ENCODE measurements around the gene SIL1. TPM values are rescaled to one million over a fixed set of nuclear protein-coding genes. Genes with fewer than 3 reads are reported as not detected.

Gene SIL1
- polyA plus RNA-seq, 1 experiment, result 90.5 TPM

GRCh38 chr5:138953387-138954256 lies 244.5 kb downstream of the SIL1 start:
- H3K27me3 ChIP-seq (ENCODE audit: control insufficient read depth, insufficient read depth, low read length), result no peaks in the 10 kb centered on the region
- no peak overlapping the region for H3K4me3 ChIP-seq (ENCODE audit: low read depth, low read length)
- POLR2A ChIA-PET, result interaction anchor here (0.6 to 0.7 kb wide), 2 partner anchors 315 to 411 kb away, joined by 3 read pairs; partner anchors contain the start of gene ETF1
- CTCF ChIA-PET, result no interaction called here
- TF ChIP-seq, protein P1, sequence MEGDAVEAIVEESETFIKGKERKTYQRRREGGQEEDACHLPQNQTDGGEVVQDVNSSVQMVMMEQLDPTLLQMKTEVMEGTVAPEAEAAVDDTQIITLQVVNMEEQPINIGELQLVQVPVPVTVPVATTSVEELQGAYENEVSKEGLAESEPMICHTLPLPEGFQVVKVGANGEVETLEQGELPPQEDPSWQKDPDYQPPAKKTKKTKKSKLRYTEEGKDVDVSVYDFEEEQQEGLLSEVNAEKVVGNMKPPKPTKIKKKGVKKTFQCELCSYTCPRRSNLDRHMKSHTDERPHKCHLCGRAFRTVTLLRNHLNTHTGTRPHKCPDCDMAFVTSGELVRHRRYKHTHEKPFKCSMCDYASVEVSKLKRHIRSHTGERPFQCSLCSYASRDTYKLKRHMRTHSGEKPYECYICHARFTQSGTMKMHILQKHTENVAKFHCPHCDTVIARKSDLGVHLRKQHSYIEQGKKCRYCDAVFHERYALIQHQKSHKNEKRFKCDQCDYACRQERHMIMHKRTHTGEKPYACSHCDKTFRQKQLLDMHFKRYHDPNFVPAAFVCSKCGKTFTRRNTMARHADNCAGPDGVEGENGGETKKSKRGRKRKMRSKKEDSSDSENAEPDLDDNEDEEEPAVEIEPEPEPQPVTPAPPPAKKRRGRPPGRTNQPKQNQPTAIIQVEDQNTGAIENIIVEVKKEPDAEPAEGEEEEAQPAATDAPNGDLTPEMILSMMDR (IDR thresholded peaks at IDR 0.05; ENCODE audit: insufficient read depth, low read depth, low read length), result no peak
- peaks cover 1% of the 10 kb centered on the region; the same call in 1 of the 2 replicates for H3K36me3 ChIP-seq (ENCODE audit: control insufficient read depth, insufficient read depth, low read length)
- peak; percentile 10 for DNase-seq (ENCODE audit: low read depth)

DNA sequence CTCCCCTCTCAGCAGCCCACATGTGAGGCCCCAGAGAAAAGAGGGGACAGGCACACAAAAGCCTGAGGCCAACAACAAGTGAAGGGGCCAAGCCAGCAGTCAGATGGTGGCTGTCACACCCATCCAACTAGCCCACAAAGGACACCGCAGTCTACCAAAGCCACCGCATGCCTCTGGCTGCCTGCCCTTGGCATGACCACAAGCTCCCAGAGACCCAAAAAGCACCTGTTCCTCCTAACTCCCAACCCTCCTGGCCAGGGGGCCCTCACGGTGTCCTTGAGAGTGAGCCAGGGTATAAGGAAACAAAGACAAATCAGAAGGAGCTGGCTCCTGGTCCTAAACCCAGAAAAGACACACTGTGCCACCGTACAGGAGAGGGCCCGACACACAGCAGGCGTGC lies 245.2 kb downstream of the SIL1 start:
- ChIA-PET CTCF (no interaction called here), POLR2A (interaction anchor here (0.6 to 0.7 kb wide), 2 partner anchors 315 to 410 kb away, joined by 3 read pairs; partner anchors contain the start of gene ETF1)
- no peak for DNase-seq (ENCODE audit: low read depth)
- TF ChIP-seq, protein P1 (IDR thresholded peaks at IDR 0.05; ENCODE audit: insufficient read depth, low read depth, low read length), result no peak
- no peaks in the 10 kb centered on the region for H3K27me3 ChIP-seq (ENCODE audit: control insufficient read depth, insufficient read depth, low read length)
- H3K36me3 ChIP-seq (ENCODE audit: control insufficient read depth, insufficient read depth, low read length), result peaks cover 1% of the 10 kb centered on the region; the same call in 1 of the 2 replicates
- no peak overlapping the region for H3K4me3 ChIP-seq (ENCODE audit: low read depth, low read length)

- Histone ChIP-seq H3K27me3 (ENCODE audit: control insufficient read depth, insufficient read depth, low read length) (no peaks in the 10 kb centered on the region), H3K36me3 (ENCODE audit: control insufficient read depth, insufficient read depth, low read length) (peaks cover 1% of the 10 kb centered on the region), H3K4me3 (ENCODE audit: low read depth, low read length) (no peak overlapping the region)
- DNase-seq (ENCODE audit: low read depth), result no peak
- CTCF ChIA-PET, result no interaction called here
- POLR2A ChIA-PET, result no interaction called here
- TF ChIP-seq, protein P1 (IDR thresholded peaks at IDR 0.05; ENCODE audit: insufficient read depth, low read depth, low read length), result no peak
These were observed 246.0 kb downstream of the SIL1 start for GRCh38 chr5:138951986-138952735.

DNA sequence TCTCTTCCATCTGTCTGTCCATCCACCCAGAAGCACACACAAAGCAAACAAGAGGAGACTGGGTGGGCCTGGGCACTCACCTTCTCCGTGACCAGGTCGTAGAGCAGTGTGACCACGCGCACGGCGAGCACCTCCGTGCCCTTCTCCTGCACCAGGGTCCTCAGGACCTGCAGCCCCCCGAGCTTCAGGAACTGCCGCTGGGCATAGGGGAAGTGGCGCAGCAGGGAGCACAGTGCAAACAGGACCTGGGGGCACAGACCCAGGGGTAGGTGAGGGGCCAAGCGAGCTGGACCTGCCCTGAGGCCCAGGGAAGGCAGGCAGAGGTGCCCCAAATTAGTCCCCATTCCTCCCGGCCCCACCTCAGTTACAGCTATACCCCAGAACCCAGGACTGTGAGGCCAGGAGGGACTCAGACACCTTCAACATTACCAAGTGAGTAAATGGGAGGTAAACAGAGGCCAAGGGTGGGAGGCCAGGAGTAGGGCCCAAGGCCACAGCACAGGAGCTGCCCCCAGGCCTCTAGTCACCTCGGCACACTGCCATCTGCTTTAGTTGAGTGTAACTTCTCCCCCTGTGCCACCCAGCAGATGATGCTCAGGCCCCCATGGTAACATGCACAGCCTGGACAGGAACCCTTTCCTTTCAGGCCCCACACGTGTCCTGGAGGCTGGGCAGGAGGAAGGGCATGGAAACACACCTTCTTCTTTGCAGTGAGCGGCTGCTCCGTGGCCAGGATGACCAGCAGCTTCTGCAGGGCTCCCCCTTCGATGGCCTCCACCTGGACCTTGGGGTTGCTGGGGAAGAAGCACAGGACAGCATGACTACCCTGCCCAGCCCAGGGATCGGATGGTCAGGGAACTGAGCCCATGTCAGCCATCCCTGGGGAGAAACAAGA lies 246.8 kb downstream of the SIL1 start:
- TF ChIP-seq, protein P1 (IDR thresholded peaks at IDR 0.05; ENCODE audit: insufficient read depth, low read depth, low read length), result no peak
- DNase-seq (ENCODE audit: low read depth), result no peak
- H3K4me3 ChIP-seq (ENCODE audit: low read depth, low read length), result no peak overlapping the region
- CTCF ChIA-PET, result no interaction called here
- peaks cover 2% of the 10 kb centered on the region for H3K36me3 ChIP-seq (ENCODE audit: control insufficient read depth, insufficient read depth, low read length)
- POLR2A ChIA-PET, result no interaction called here
- H3K27me3 ChIP-seq (ENCODE audit: control insufficient read depth, insufficient read depth, low read length), result no peaks in the 10 kb centered on the region

Measured in BJ (cell line).